Endothelial cell of umbilical vein (primary cell): Measurements from ENCODE around the gene SELENOO. TPM values are rescaled to one million over a fixed set of nuclear protein-coding genes. Genes with fewer than 3 reads are reported as not detected.

ENCODE experiments used
- BruUV-seq: library from RNA; stranded (reverse); fragments of 400-500 nt; replicated peaks from 2 replicates; lab custom pipeline; 2021; lab: Mats Ljungman, UMichigan
- CTCF ChIA-PET: fragments of 300-600, 350-600 bp; sonication (Branson Sonifier 250); formaldehyde crosslinking; loops from one replicate; lab custom pipeline; 2021; ENCODE audit warnings: antibody characterized with exemption, inconsistent platforms; lab: Charles Lee
- POLR2A ChIA-PET: fragments of 300-600, 350-600 bp; sonication (Branson Sonifier 250); formaldehyde crosslinking; loops from one replicate; lab custom pipeline; 2021; ENCODE audit warnings: antibody characterized with exemption, inconsistent platforms; lab: Charles Lee
- DNase-seq: peaks from one replicate; pipeline ENCODE4 v3.0.0-alpha.2; 2011; ENCODE audit warnings: low read depth, low spot score
- FAIRE-seq: peaks from 2 replicates; lab custom pipeline; 2011; peaks lifted over from hg19 to GRCh38; lab: Jason Lieb, UNC
- H2AFZ ChIP-seq: 2 replicates; pipeline ENCODE4 v1.6.0; 2012; ENCODE audit warnings: low read depth, low read length, control low read depth, inconsistent platforms
- H3K27ac ChIP-seq: 2 replicates; pipeline ENCODE4 v1.5.1; 2011; ENCODE audit warnings: low read depth, mild to moderate bottlenecking, control low read depth, low read length, moderate library complexity; ENCODE audit not compliant: insufficient read depth
- H3K27me3 ChIP-seq, 2 experiments: 2 replicates each; pipeline versions ENCODE4 v1.6.0 to v1.6.1; 2011; ENCODE audit warnings: low read length in 2 of 2, mixed read lengths in 1 of 2; ENCODE audit not compliant: control insufficient read depth in 2 of 2, insufficient read depth in 2 of 2
- H3K36me3 ChIP-seq, 2 experiments: 2 replicates in 1 of 2; 3 replicates in 1 of 2; pipeline ENCODE4 v1.5.1; 2011; ENCODE audit warnings: low read length in 2 of 2, mild to moderate bottlenecking in 1 of 2, moderate library complexity in 1 of 2; ENCODE audit not compliant: control insufficient read depth in 2 of 2, insufficient read depth in 2 of 2; ENCODE audit errors: extremely low read depth in 1 of 2
- H3K4me1 ChIP-seq: 3 replicates; pipeline ENCODE4 v1.5.1; 2011; ENCODE audit warnings: mild to moderate bottlenecking, low read length; ENCODE audit not compliant: control insufficient read depth, insufficient read depth; ENCODE audit errors: extremely low read depth
- H3K4me2 ChIP-seq: 2 replicates; pipeline ENCODE4 v1.6.1; 2011; ENCODE audit warnings: low read length, control low read depth, mixed read lengths; ENCODE audit not compliant: insufficient read depth
- H3K4me3 ChIP-seq, 3 experiments: fragments of 200-600 bp in 1 of 3; sonication (generic), shearing (Covaris generic) in 1 of 3; replicated peaks in 1 of 3; 2 replicates each; pipeline ENCODE4 v1.5.1; 2011 to 2016; ENCODE audit warnings: control low read depth in 3 of 3, low read length in 3 of 3, mild to moderate bottlenecking in 2 of 3, inconsistent platforms in 1 of 3, low read depth in 1 of 3, moderate library complexity in 1 of 3; ENCODE audit not compliant: insufficient read depth in 1 of 3
- H3K79me2 ChIP-seq: 2 replicates; pipeline ENCODE4 v1.6.0; 2012; ENCODE audit warnings: low read length, inconsistent platforms; ENCODE audit not compliant: control insufficient read depth, insufficient read depth
- H3K9ac ChIP-seq: replicated peaks from 2 replicates; pipeline ENCODE3; 2011; ENCODE audit warnings: low read length, control low read depth; ENCODE audit not compliant: insufficient read depth; ENCODE audit errors: extremely low read depth
- H3K9me1 ChIP-seq: replicated peaks from 3 replicates; pipeline ENCODE4 v1.6.0; 2011; ENCODE audit warnings: mild to moderate bottlenecking, low read length; ENCODE audit not compliant: control insufficient read depth, insufficient read depth; ENCODE audit errors: extremely low read depth
- H3K9me3 ChIP-seq: replicated peaks from 2 replicates; pipeline ENCODE4 v1.5.1; 2012; ENCODE audit warnings: low read length, inconsistent platforms; ENCODE audit not compliant: control insufficient read depth, insufficient read depth
- H4K20me1 ChIP-seq: replicated peaks from 2 replicates; pipeline ENCODE3; 2011; ENCODE audit warnings: mild to moderate bottlenecking, low read length; ENCODE audit not compliant: control insufficient read depth, insufficient read depth; ENCODE audit errors: extremely low read depth
- EZH2 ChIP-seq: IDR thresholded peaks from 2 replicates; pipeline ENCODE4 v1.6.1; 2012; ENCODE audit warnings: borderline replicate concordance, low read depth, mild to moderate bottlenecking, moderate library complexity, low read length, inconsistent platforms; ENCODE audit not compliant: severe bottlenecking
- FOS ChIP-seq: IDR thresholded peaks from 2 replicates; pipeline ENCODE4 v1.6.1; 2011; ENCODE audit warnings: mild to moderate bottlenecking, low read length, moderate library complexity, borderline replicate concordance; ENCODE audit not compliant: insufficient read depth
- POLR2A ChIP-seq: IDR thresholded peaks from 2 replicates; pipeline ENCODE4 v1.6.1; 2012; ENCODE audit warnings: low read depth, mild to moderate bottlenecking, control low read depth, low read length
- POLR2AphosphoS5 ChIP-seq: IDR thresholded peaks from 2 replicates; pipeline ENCODE4 v1.6.1; 2012; ENCODE audit warnings: low read depth, mild to moderate bottlenecking, control low read depth, low read length, moderate library complexity; ENCODE audit not compliant: insufficient read depth
- dilution Hi-C: fragments of 300-500 bp; cut with MboI; formaldehyde crosslinking; loops from one replicate; pipeline ENCODE4 v1.15.0; 2019; ENCODE audit warnings: low sequenced_read_pairs; ENCODE audit not compliant: extremely low pct_ligation_motif_present
- intact Hi-C: fragments of 100-400 bp; cut with micrococcal nuclease; formaldehyde crosslinking; loops from one replicate; pipeline ENCODE4 v1.10.0; 2022
- polyA plus RNA-seq, 4 experiments: library from polyadenylated mRNA; depleted of rRNA in 3 of 4; stranded (reverse) in 3 of 4; unstranded in 1 of 4; fragments of >200 nt; gene quantifications; 2 replicates each; pipeline versions ENCODE4 v1.2.1 to v1.2.3, GENCODE V29; 2011 to 2012; ENCODE audit warnings: missing spikeins in 1 of 4
- total RNA-seq: library from RNA; stranded (reverse); gene quantifications from 2 replicates; pipeline ENCODE4 v1.2.3, GENCODE V29; 2021
- TF ChIP-seq, protein P1 (sequence below), 2 donors: IDR thresholded peaks; 1 replicate in 1 of 2; 2 replicates in 1 of 2; pipeline ENCODE4 v1.5.1; 2011; ENCODE audit warnings: low read length in 2 of 2, mild to moderate bottlenecking in 2 of 2, moderate library complexity in 2 of 2, control low read depth in 1 of 2, inconsistent platforms in 1 of 2, low read depth in 1 of 2; ENCODE audit not compliant: insufficient read depth in 1 of 2; ENCODE audit errors: extremely low read depth in 1 of 2

SELENOO gene
- total and polyA plus RNA-seq, 2 donors (not counting 3 experiments of a cell fraction or from before 2014, with no cell fraction given): 24.1 to 37.5 TPM

DNA sequence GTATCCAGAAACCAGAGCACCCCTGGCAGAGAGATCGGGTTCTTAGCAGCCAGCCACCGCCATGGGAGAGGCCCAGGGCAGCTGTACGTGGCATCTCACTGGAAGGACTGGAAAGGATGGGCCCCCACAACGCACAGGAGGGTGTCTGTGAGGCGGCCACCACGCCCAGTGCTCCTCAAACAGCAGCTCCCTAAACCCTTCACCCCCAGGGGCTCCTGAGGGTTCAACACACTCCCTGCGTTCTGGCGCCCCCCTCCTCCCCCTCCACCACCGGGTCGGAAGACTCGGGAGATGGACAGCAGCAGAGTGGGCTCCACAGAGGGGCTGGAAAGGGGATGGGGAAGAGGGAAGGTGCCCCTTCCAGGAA lies 59.6 kb downstream of the SELENOO start:
- DNase-seq: no peak
- Histone ChIP-seq H3K4me1 (peaks cover 11% of the 10 kb centered on the region), H4K20me1 (no peaks in the 10 kb centered on the region), H3K27me3 (no peaks in the 10 kb centered on the region), H3K9ac (peak overlapping the region; percentile 67), H3K27ac (peak overlapping the region; percentile 22), H2AFZ (peak overlapping the region; percentile 76), H3K36me3 (peaks cover 0 to 24% of the 10 kb centered on the region in 2 experiments), H3K9me1 (no peaks in the 10 kb centered on the region), H3K79me2 (peaks cover 22% of the 10 kb centered on the region), H3K4me3 (peak overlapping the region; percentile 23 to 69 (median 49)), H3K4me2 (peak overlapping the region; percentile 85), H3K9me3 (no peaks in the 10 kb centered on the region)
- ChIA-PET POLR2A (interaction anchor here (1.3 kb wide), 1 partner anchor 12 kb away, joined by 3 read pairs; no protein-coding TSS in a partner anchor), CTCF (interaction anchor here (0.6 to 4.9 kb wide), 6 partner anchors 9 to 81 kb away, joined by 3 to 41 read pairs (median 6); partner anchors contain the start of genes HDAC10 and MAPK11)
- TF ChIP-seq POLR2AphosphoS5 (no peak), FOS (no peak), POLR2A (no peak), EZH2 (no peak)
- TF ChIP-seq, protein P1, sequence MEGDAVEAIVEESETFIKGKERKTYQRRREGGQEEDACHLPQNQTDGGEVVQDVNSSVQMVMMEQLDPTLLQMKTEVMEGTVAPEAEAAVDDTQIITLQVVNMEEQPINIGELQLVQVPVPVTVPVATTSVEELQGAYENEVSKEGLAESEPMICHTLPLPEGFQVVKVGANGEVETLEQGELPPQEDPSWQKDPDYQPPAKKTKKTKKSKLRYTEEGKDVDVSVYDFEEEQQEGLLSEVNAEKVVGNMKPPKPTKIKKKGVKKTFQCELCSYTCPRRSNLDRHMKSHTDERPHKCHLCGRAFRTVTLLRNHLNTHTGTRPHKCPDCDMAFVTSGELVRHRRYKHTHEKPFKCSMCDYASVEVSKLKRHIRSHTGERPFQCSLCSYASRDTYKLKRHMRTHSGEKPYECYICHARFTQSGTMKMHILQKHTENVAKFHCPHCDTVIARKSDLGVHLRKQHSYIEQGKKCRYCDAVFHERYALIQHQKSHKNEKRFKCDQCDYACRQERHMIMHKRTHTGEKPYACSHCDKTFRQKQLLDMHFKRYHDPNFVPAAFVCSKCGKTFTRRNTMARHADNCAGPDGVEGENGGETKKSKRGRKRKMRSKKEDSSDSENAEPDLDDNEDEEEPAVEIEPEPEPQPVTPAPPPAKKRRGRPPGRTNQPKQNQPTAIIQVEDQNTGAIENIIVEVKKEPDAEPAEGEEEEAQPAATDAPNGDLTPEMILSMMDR (IDR thresholded peaks at IDR 0.05; ENCODE audit: extremely low read depth in 1 of 2, insufficient read depth in 1 of 2, low read depth in 1 of 2, low read length in 2 of 2): no peak
- intact Hi-C loops: no loop called here
- no TSS peak for BruUV-seq
- dilution Hi-C loops: no loop called here
- FAIRE-seq: no peak
